Endothelial cell of umbilical vein (primary cell): ENCODE measurements around the gene KLRF1. TPM values are rescaled to one million over a fixed set of nuclear protein-coding genes. Genes with fewer than 3 reads are reported as not detected.

ENCODE experiments used
- BruUV-seq: library from RNA; stranded (reverse); fragments of 400-500 nt; replicated peaks from 2 replicates; lab custom pipeline; 2021; lab: Mats Ljungman, UMichigan
- CTCF ChIA-PET: fragments of 300-600, 350-600 bp; sonication (Branson Sonifier 250); formaldehyde crosslinking; loops from one replicate; lab custom pipeline; 2021; ENCODE audit warnings: antibody characterized with exemption, inconsistent platforms; lab: Charles Lee
- POLR2A ChIA-PET: fragments of 300-600, 350-600 bp; sonication (Branson Sonifier 250); formaldehyde crosslinking; loops from one replicate; lab custom pipeline; 2021; ENCODE audit warnings: antibody characterized with exemption, inconsistent platforms; lab: Charles Lee
- DNase-seq: peaks from one replicate; pipeline ENCODE4 v3.0.0-alpha.2; 2011; ENCODE audit warnings: low read depth, low spot score
- FAIRE-seq: peaks from 2 replicates; lab custom pipeline; 2011; peaks lifted over from hg19 to GRCh38; lab: Jason Lieb, UNC
- H2AFZ ChIP-seq: 2 replicates; pipeline ENCODE4 v1.6.0; 2012; ENCODE audit warnings: low read depth, low read length, control low read depth, inconsistent platforms
- H3K27ac ChIP-seq: 2 replicates; pipeline ENCODE4 v1.5.1; 2011; ENCODE audit warnings: low read depth, mild to moderate bottlenecking, control low read depth, low read length, moderate library complexity; ENCODE audit not compliant: insufficient read depth
- H3K27me3 ChIP-seq, 2 experiments: 2 replicates each; pipeline versions ENCODE4 v1.6.0 to v1.6.1; 2011; ENCODE audit warnings: low read length in 2 of 2, mixed read lengths in 1 of 2; ENCODE audit not compliant: control insufficient read depth in 2 of 2, insufficient read depth in 2 of 2
- H3K36me3 ChIP-seq, 2 experiments: 2 replicates in 1 of 2; 3 replicates in 1 of 2; pipeline ENCODE4 v1.5.1; 2011; ENCODE audit warnings: low read length in 2 of 2, mild to moderate bottlenecking in 1 of 2, moderate library complexity in 1 of 2; ENCODE audit not compliant: control insufficient read depth in 2 of 2, insufficient read depth in 2 of 2; ENCODE audit errors: extremely low read depth in 1 of 2
- H3K4me1 ChIP-seq: 3 replicates; pipeline ENCODE4 v1.5.1; 2011; ENCODE audit warnings: mild to moderate bottlenecking, low read length; ENCODE audit not compliant: control insufficient read depth, insufficient read depth; ENCODE audit errors: extremely low read depth
- H3K4me2 ChIP-seq: 2 replicates; pipeline ENCODE4 v1.6.1; 2011; ENCODE audit warnings: low read length, control low read depth, mixed read lengths; ENCODE audit not compliant: insufficient read depth
- H3K4me3 ChIP-seq, 3 experiments: fragments of 200-600 bp in 1 of 3; sonication (generic), shearing (Covaris generic) in 1 of 3; replicated peaks in 1 of 3; 2 replicates each; pipeline ENCODE4 v1.5.1; 2011 to 2016; ENCODE audit warnings: control low read depth in 3 of 3, low read length in 3 of 3, mild to moderate bottlenecking in 2 of 3, inconsistent platforms in 1 of 3, low read depth in 1 of 3, moderate library complexity in 1 of 3; ENCODE audit not compliant: insufficient read depth in 1 of 3
- H3K79me2 ChIP-seq: 2 replicates; pipeline ENCODE4 v1.6.0; 2012; ENCODE audit warnings: low read length, inconsistent platforms; ENCODE audit not compliant: control insufficient read depth, insufficient read depth
- H3K9ac ChIP-seq: replicated peaks from 2 replicates; pipeline ENCODE3; 2011; ENCODE audit warnings: low read length, control low read depth; ENCODE audit not compliant: insufficient read depth; ENCODE audit errors: extremely low read depth
- H3K9me1 ChIP-seq: replicated peaks from 3 replicates; pipeline ENCODE4 v1.6.0; 2011; ENCODE audit warnings: mild to moderate bottlenecking, low read length; ENCODE audit not compliant: control insufficient read depth, insufficient read depth; ENCODE audit errors: extremely low read depth
- H3K9me3 ChIP-seq: replicated peaks from 2 replicates; pipeline ENCODE4 v1.5.1; 2012; ENCODE audit warnings: low read length, inconsistent platforms; ENCODE audit not compliant: control insufficient read depth, insufficient read depth
- H4K20me1 ChIP-seq: replicated peaks from 2 replicates; pipeline ENCODE3; 2011; ENCODE audit warnings: mild to moderate bottlenecking, low read length; ENCODE audit not compliant: control insufficient read depth, insufficient read depth; ENCODE audit errors: extremely low read depth
- CTCF ChIP-seq, 2 donors: IDR thresholded peaks; 1 replicate in 1 of 2; 2 replicates in 1 of 2; pipeline ENCODE4 v1.5.1; 2011; ENCODE audit warnings: low read length in 2 of 2, mild to moderate bottlenecking in 2 of 2, moderate library complexity in 2 of 2, control low read depth in 1 of 2, inconsistent platforms in 1 of 2, low read depth in 1 of 2; ENCODE audit not compliant: insufficient read depth in 1 of 2; ENCODE audit errors: extremely low read depth in 1 of 2
- EZH2 ChIP-seq: IDR thresholded peaks from 2 replicates; pipeline ENCODE4 v1.6.1; 2012; ENCODE audit warnings: borderline replicate concordance, low read depth, mild to moderate bottlenecking, moderate library complexity, low read length, inconsistent platforms; ENCODE audit not compliant: severe bottlenecking
- FOS ChIP-seq: IDR thresholded peaks from 2 replicates; pipeline ENCODE4 v1.6.1; 2011; ENCODE audit warnings: mild to moderate bottlenecking, low read length, moderate library complexity, borderline replicate concordance; ENCODE audit not compliant: insufficient read depth
- GATA2 ChIP-seq: IDR thresholded peaks from 2 replicates; pipeline ENCODE4 v1.7.0; 2011; ENCODE audit warnings: low read depth, mild to moderate bottlenecking, moderate library complexity, mixed read lengths, low read length; ENCODE audit not compliant: insufficient read length, insufficient read depth
- JUN ChIP-seq: IDR thresholded peaks from 2 replicates; pipeline ENCODE4 v1.6.1; 2011; ENCODE audit warnings: borderline replicate concordance, low read depth; ENCODE audit not compliant: insufficient read length, insufficient read depth
- MAX ChIP-seq: IDR thresholded peaks from 2 replicates; pipeline ENCODE4 v1.6.1; 2011; ENCODE audit not compliant: insufficient read depth, insufficient read length
- MYC ChIP-seq: IDR thresholded peaks from one replicate; pipeline ENCODE4 v1.6.1; 2011; ENCODE audit warnings: mild to moderate bottlenecking, low read depth, low read length
- POLR2A ChIP-seq: IDR thresholded peaks from 2 replicates; pipeline ENCODE4 v1.6.1; 2012; ENCODE audit warnings: low read depth, mild to moderate bottlenecking, control low read depth, low read length
- POLR2AphosphoS5 ChIP-seq: IDR thresholded peaks from 2 replicates; pipeline ENCODE4 v1.6.1; 2012; ENCODE audit warnings: low read depth, mild to moderate bottlenecking, control low read depth, low read length, moderate library complexity; ENCODE audit not compliant: insufficient read depth
- dilution Hi-C: fragments of 300-500 bp; cut with MboI; formaldehyde crosslinking; loops from one replicate; pipeline ENCODE4 v1.15.0; 2019; ENCODE audit warnings: low sequenced_read_pairs; ENCODE audit not compliant: extremely low pct_ligation_motif_present
- intact Hi-C: fragments of 100-400 bp; cut with micrococcal nuclease; formaldehyde crosslinking; loops from one replicate; pipeline ENCODE4 v1.10.0; 2022
- polyA plus RNA-seq, 4 experiments: library from polyadenylated mRNA; depleted of rRNA in 3 of 4; stranded (reverse) in 3 of 4; unstranded in 1 of 4; fragments of >200 nt; gene quantifications; 2 replicates each; pipeline versions ENCODE4 v1.2.1 to v1.2.3, GENCODE V29; 2011 to 2012; ENCODE audit warnings: missing spikeins in 1 of 4
- total RNA-seq: library from RNA; stranded (reverse); gene quantifications from 2 replicates; pipeline ENCODE4 v1.2.3, GENCODE V29; 2021

Gene KLRF1
- total and polyA plus RNA-seq, 2 donors (not counting 3 experiments of a cell fraction or from before 2014, with no cell fraction given) = not detected

GRCh38 chr12:9880532-9881078 lies 53.3 kb downstream of the KLRF1 start:
- TF ChIP-seq JUN (no peak), GATA2 (no peak), CTCF (IDR thresholded peaks at IDR 0.05; ENCODE audit: extremely low read depth in 1 of 2, insufficient read depth in 1 of 2, low read depth in 1 of 2, low read length in 2 of 2) (no peak), EZH2 (no peak), MAX (no peak), FOS (no peak), POLR2A (no peak), MYC (no peak), POLR2AphosphoS5 (no peak)
- Histone ChIP-seq H3K4me2 (no peak overlapping the region), H3K27me3 (no peaks in the 10 kb centered on the region), H3K4me3 (no peak overlapping the region), H3K4me1 (no peaks in the 10 kb centered on the region), H2AFZ (no peak overlapping the region), H3K9ac (no peak overlapping the region), H3K36me3 (no peaks in the 10 kb centered on the region), H3K27ac (no peak overlapping the region), H4K20me1 (no peaks in the 10 kb centered on the region), H3K9me1 (no peaks in the 10 kb centered on the region), H3K9me3 (no peaks in the 10 kb centered on the region), H3K79me2 (no peaks in the 10 kb centered on the region)
- DNase-seq (no peak), FAIRE-seq (no peak)
- dilution Hi-C loops (no loop called here), intact Hi-C loops (no loop called here)
- CTCF ChIA-PET = no interaction called here
- no TSS peak for BruUV-seq
- POLR2A ChIA-PET = no interaction called here
